A673 (cell line): ENCODE results near the gene JSRP1. TPM values are rescaled to one million over a fixed set of nuclear protein-coding genes. Genes with fewer than 3 reads are reported as not detected.

Source experiments
- BruUV-seq: library from RNA; stranded (reverse); fragments of 400-500 nt; replicated peaks from 2 replicates; lab custom pipeline; 2021; lab: Mats Ljungman, UMichigan
- CTCF ChIA-PET: fragments of 300-600 bp; sonication (Branson Sonifier 250); formaldehyde crosslinking; loops from one replicate; lab custom pipeline; 2022; ENCODE audit warnings: antibody characterized with exemption; lab: Charles Lee
- POLR2A ChIA-PET: fragments of 300-600 bp; sonication (Branson Sonifier 250); formaldehyde crosslinking; loops from one replicate; lab custom pipeline; 2022; ENCODE audit warnings: antibody characterized with exemption; ENCODE audit not compliant: low non-redundant PET; lab: Charles Lee
- DNase-seq: peaks from one replicate; pipeline ENCODE4 v3.0.0-alpha.2; 2015; ENCODE audit warnings: low spot score
- H3K27ac ChIP-seq: fragments of 200-600 bp; sonication (generic); 2 replicates; pipeline ENCODE4 v1.5.1; 2016; ENCODE audit warnings: mixed run types, low read depth, mild to moderate bottlenecking, mixed read lengths, antibody characterized with exemption, low read length; ENCODE audit not compliant: poor library complexity, severe bottlenecking
- H3K27me3 ChIP-seq: fragments of 200-600 bp; sonication (generic); replicated peaks from 2 replicates; pipeline ENCODE4 v1.6.1; 2017; ENCODE audit warnings: mixed run types, low read depth, mild to moderate bottlenecking, mixed read lengths, antibody characterized with exemption, low read length; ENCODE audit not compliant: insufficient read depth, poor library complexity
- H3K36me3 ChIP-seq: fragments of 200-600 bp; sonication (generic); 2 replicates; pipeline ENCODE4 v1.6.1; 2016; ENCODE audit warnings: mixed run types, mild to moderate bottlenecking, mixed read lengths, antibody characterized with exemption, low read length; ENCODE audit not compliant: insufficient read depth, poor library complexity, severe bottlenecking
- H3K4me1 ChIP-seq: fragments of 200-600 bp; sonication (generic); 2 replicates; pipeline ENCODE4 v1.6.1; 2017; ENCODE audit warnings: mixed run types, mild to moderate bottlenecking, mixed read lengths, antibody characterized with exemption, low read length; ENCODE audit not compliant: insufficient read depth, poor library complexity, severe bottlenecking
- H3K4me3 ChIP-seq: fragments of 200-600 bp; sonication (generic); 2 replicates; pipeline ENCODE4 v1.5.1; 2016; ENCODE audit warnings: low read depth, mixed run types, mild to moderate bottlenecking, mixed read lengths, low read length; ENCODE audit not compliant: poor library complexity, severe bottlenecking
- H3K9me3 ChIP-seq: fragments of 200-600 bp; sonication (generic); 2 replicates; pipeline ENCODE4 v1.6.1; 2016; ENCODE audit warnings: mixed run types, low read depth, mild to moderate bottlenecking, mixed read lengths, antibody characterized with exemption, low read length; ENCODE audit not compliant: poor library complexity, severe bottlenecking
- CTCF ChIP-seq: fragments of 300-800, 200-600 bp; sonication (generic); conservative IDR thresholded peaks from 2 replicates; pipeline ENCODE4 v1.5.1; 2017; ENCODE audit warnings: low read depth, mild to moderate bottlenecking, antibody characterized with exemption, low read length, moderate library complexity, mixed read lengths
- EZH2 ChIP-seq: fragments of 200-600 bp; sonication (generic); IDR thresholded peaks from 2 replicates; pipeline ENCODE4 v1.6.1; 2017; ENCODE audit warnings: borderline replicate concordance, low read depth, mild to moderate bottlenecking, mixed read lengths, antibody characterized with exemption, low read length; ENCODE audit not compliant: poor library complexity, severe bottlenecking
- intact Hi-C: fragments of 100-400 bp; cut with micrococcal nuclease; formaldehyde crosslinking; loops from one replicate; pipeline ENCODE4 v1.10.0; 2022; ENCODE audit not compliant: unreplicated experiment
- total RNA-seq: library from RNA; stranded (reverse); gene quantifications from 2 replicates; pipeline ENCODE4 v1.2.3, GENCODE V29; 2021

Gene JSRP1
- total RNA-seq, 1 experiment from 2014 or later = 0.73 TPM

DNA sequence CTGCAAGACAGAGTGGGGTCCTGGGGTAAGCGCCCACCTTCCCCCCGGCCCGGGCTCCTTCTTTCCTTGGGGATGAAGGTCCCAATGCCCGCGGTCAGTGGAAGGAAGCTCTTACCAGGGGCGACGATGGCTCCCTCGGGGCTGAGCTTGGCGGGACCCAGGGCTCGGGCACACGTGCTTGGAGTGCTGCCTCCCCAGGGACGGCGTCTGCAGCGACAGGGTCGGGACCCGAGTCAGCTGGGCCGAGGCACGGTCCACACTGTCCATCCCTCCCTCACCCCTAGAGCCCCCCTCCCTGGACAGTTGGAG, 3.5 kb downstream of the JSRP1 start:
- Histone ChIP-seq H3K4me1 (no peaks in the 10 kb centered on the region), H3K9me3 (no peaks in the 10 kb centered on the region), H3K36me3 (peaks cover 2% of the 10 kb centered on the region), H3K27ac (no peak overlapping the region), H3K4me3 (no peak overlapping the region), H3K27me3 (no peaks in the 10 kb centered on the region)
- no peak for DNase-seq
- ChIA-PET POLR2A (no interaction called here), CTCF (interaction anchor here (0.9 kb wide), 1 partner anchor 9 kb away, joined by 4 read pairs; no protein-coding TSS in a partner anchor)
- intact Hi-C loops = no loop called here
- no TSS peak for BruUV-seq
- TF ChIP-seq CTCF (no peak), EZH2 (no peak)

DNA sequence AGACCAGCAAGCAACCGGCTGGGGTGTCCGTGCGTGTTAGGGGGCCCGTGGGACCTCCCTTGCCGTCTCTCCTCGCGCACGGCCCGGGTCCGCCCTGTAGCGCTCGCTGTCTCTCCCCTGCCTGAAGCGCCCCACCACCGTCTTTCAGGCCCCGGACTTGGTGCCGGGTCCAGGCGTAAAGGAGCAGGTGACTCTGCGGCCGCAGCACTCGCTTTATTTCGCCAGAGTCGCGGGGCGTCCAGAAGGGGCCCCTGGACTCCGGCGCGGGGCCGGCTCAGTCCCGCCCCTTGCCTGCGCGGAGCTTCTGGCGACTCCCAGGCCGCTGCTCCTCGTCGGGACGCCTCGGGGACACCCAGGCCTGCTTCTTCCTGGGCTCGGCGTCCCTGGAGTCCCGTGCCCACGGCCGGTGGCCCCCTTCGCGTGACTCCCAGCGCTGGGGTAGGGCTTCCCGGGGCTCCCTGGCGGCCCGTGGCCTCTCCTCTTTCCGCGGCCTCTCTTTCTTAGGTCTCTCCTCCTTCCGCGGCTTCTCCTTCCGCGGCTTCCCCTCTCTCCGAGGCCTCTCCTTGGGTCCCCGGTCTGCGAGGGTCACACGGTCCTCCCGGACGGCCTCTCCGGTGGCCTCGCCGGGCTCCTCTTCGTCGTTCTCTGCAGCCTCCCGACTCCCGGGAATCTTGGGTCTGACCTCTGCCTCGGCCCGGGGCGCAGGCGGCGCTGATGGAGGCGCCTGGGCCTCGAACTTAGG, 4.0 kb downstream of the JSRP1 start:
- H3K4me3 ChIP-seq = no peak overlapping the region
- POLR2A ChIA-PET = no interaction called here
- no TSS peak for BruUV-seq
- H3K4me1 ChIP-seq = no peaks in the 10 kb centered on the region
- TF ChIP-seq CTCF = no peak
- TF ChIP-seq EZH2 = no peak
- CTCF ChIA-PET = no interaction called here
- no peak for DNase-seq
- no peak overlapping the region for H3K27ac ChIP-seq
- no peaks in the 10 kb centered on the region for H3K27me3 ChIP-seq
- intact Hi-C loops = no loop called here
- no peaks in the 10 kb centered on the region for H3K9me3 ChIP-seq
- H3K36me3 ChIP-seq = peaks cover 7% of the 10 kb centered on the region

DNA sequence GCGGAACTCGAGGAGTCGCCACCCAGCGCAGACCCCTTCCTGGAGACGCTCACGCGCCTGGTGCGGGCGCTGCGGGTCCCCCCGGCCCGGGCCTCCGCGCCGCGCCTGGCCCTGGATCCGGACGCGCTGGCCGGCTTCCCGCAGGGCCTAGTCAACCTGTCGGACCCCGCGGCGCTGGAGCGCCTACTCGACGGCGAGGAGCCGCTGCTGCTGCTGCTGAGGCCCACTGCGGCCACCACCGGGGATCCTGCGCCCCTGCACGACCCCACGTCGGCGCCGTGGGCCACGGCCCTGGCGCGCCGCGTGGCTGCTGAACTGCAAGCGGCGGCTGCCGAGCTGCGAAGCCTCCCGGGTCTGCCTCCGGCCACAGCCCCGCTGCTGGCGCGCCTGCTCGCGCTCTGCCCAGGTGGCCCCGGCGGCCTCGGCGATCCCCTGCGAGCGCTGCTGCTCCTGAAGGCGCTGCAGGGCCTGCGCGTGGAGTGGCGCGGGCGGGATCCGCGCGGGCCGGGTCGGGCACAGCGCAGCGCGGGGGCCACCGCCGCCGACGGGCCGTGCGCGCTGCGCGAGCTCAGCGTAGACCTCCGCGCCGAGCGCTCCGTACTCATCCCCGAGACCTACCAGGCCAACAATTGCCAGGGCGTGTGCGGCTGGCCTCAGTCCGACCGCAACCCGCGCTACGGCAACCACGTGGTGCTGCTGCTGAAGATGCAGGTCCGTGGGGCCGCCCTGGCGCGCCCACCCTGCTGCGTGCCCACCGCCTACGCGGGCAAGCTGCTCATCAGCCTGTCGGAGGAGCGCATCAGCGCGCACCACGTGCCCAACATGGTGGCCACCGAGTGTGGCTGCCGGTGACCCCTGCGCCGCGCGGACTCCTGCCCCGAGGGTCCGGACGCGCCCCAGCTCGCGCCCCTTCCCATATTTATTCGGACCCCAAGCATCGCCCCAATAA, 4.8 kb downstream of the JSRP1 start:
- intact Hi-C loops = no loop called here

More for the DNA sequence above, 4.8 kb downstream of the JSRP1 start:
- POLR2A ChIA-PET = no interaction called here
- Histone ChIP-seq H3K9me3 (no peaks in the 10 kb centered on the region), H3K4me3 (no peak overlapping the region), H3K27me3 (no peaks in the 10 kb centered on the region), H3K4me1 (no peaks in the 10 kb centered on the region), H3K36me3 (peaks cover 15% of the 10 kb centered on the region), H3K27ac (no peak overlapping the region)
- no TSS peak for BruUV-seq
- CTCF ChIA-PET = no interaction called here
- TF ChIP-seq CTCF (no peak), EZH2 (no peak)
- no peak for DNase-seq
